ENCODE data around the gene UBE2Q1.

GRCh38 chr1:154573168-154573510, 14.7 kb upstream of the UBE2Q1 start:
- no peak for TF ChIP-seq CTCF (IDR thresholded peaks at IDR 0.05)
- no peak for TF ChIP-seq TP53 (CRISPR knock-in tag; IDR thresholded peaks at IDR 0.05)
- no peak for TF ChIP-seq GABPB1 (CRISPR knock-in tag; IDR thresholded peaks at IDR 0.05)
- TF ChIP-seq RELA (CRISPR knock-in tag; IDR thresholded peaks at IDR 0.05; ENCODE audit: borderline replicate concordance): no peak
- no peak for TF ChIP-seq ATF6 (CRISPR knock-in tag; IDR thresholded peaks at IDR 0.05)

Measured in WTC11 (cell line).